ENCODE data around the gene LVRN. TPM values are rescaled to one million over a fixed set of nuclear protein-coding genes. Genes with fewer than 3 reads are reported as not detected.

LVRN gene
- total and polyA plus RNA-seq, 10 donors = 0.11 to 0.77 (median 0.28) TPM; not detected in 4

- Histone ChIP-seq H3K4me3 (no peak overlapping the region), H3K9me3 (peaks cover 0 to 10% (median 0%) of the 10 kb centered on the region in 8 donors), H3K27me3 (replicated peaks in 1 of 7) (no peaks in the 10 kb centered on the region), H3K4me1 (no peaks in the 10 kb centered on the region), H3K27ac (no peak overlapping the region), H3K36me3 (no peaks in the 10 kb centered on the region)
- TF ChIP-seq POLR2AphosphoS5 (IDR thresholded peaks at IDR 0.05) (no peak), POLR2A (IDR thresholded peaks at IDR 0.05) (no peak)
- TF ChIP-seq, protein P1, sequence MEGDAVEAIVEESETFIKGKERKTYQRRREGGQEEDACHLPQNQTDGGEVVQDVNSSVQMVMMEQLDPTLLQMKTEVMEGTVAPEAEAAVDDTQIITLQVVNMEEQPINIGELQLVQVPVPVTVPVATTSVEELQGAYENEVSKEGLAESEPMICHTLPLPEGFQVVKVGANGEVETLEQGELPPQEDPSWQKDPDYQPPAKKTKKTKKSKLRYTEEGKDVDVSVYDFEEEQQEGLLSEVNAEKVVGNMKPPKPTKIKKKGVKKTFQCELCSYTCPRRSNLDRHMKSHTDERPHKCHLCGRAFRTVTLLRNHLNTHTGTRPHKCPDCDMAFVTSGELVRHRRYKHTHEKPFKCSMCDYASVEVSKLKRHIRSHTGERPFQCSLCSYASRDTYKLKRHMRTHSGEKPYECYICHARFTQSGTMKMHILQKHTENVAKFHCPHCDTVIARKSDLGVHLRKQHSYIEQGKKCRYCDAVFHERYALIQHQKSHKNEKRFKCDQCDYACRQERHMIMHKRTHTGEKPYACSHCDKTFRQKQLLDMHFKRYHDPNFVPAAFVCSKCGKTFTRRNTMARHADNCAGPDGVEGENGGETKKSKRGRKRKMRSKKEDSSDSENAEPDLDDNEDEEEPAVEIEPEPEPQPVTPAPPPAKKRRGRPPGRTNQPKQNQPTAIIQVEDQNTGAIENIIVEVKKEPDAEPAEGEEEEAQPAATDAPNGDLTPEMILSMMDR (IDR thresholded peaks at IDR 0.05 in 8 of 11, conservative IDR thresholded peaks at IDR 0.05 in 3 of 11) = no peak
- WGBS, 5 donors = 81 to 97% (median 86%) methylated on average over 2 of the region's 2 CpGs
- no peak for DNase-seq
- intact Hi-C loops (cut with DNase I; ENCODE audit: low total_unique reads) = no loop called here
These were observed 15.6 kb upstream of the LVRN start for GRCh38 chr5:115946655-115947054.

GRCh38 chr5:115947260-115947659, 15.0 kb upstream of the LVRN start:
- H3K4me3 ChIP-seq = no peak overlapping the region
- no peaks in the 10 kb centered on the region for H3K36me3 ChIP-seq
- intact Hi-C loops (cut with DNase I; ENCODE audit: low total_unique reads) = no loop called here
- no peak for TF ChIP-seq POLR2A (IDR thresholded peaks at IDR 0.05)
- TF ChIP-seq POLR2AphosphoS5 (IDR thresholded peaks at IDR 0.05) = no peak
- TF ChIP-seq, protein P1 (IDR thresholded peaks at IDR 0.05 in 8 of 11, conservative IDR thresholded peaks at IDR 0.05 in 3 of 11) = no peak
- H3K27me3 ChIP-seq (replicated peaks in 1 of 7) = no peaks in the 10 kb centered on the region
- H3K27ac ChIP-seq = no peak overlapping the region
- DNase-seq = no peak
- H3K9me3 ChIP-seq = peaks cover 0 to 4% (median 0%) of the 10 kb centered on the region in 8 donors
- WGBS, 5 donors = 86 to 91% (median 88%) methylated on average over 2 of the region's 2 CpGs
- no peaks in the 10 kb centered on the region for H3K4me1 ChIP-seq

DNA sequence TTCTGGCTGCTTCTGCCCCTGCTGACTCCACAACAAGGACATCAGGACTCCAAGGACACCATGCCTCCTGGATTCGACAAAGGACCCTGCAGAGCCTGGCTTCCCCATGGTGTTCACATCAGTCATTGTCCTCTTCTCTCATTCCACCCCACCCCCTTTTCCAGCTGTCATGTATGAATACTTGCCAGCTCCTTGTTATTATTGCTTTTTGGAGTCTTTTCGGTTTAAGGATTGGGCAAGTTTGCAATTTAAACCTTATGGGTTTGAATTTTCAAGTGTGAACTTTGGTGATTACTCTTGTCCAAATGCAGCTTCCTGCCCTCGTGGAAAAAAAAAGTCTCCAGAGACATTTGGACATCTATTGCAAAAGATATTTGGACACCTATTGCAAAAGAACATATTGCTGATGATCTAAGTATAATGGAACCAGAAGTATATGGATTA, 14.2 kb upstream of the LVRN start:
- H3K36me3 ChIP-seq = no peaks in the 10 kb centered on the region
- H3K9me3 ChIP-seq = no peaks in the 10 kb centered on the region
- DNase-seq = no peak
- no peak overlapping the region for H3K4me3 ChIP-seq
- H3K4me1 ChIP-seq = no peaks in the 10 kb centered on the region
- peaks cover 0 to 1% (median 0%) of the 10 kb centered on the region in 7 donors for H3K27me3 ChIP-seq (replicated peaks in 1 of 7)
- no peak for TF ChIP-seq POLR2AphosphoS5 (IDR thresholded peaks at IDR 0.05)
- TF ChIP-seq, protein P1 (IDR thresholded peaks at IDR 0.05 in 8 of 11, conservative IDR thresholded peaks at IDR 0.05 in 3 of 11) = no peak
- no peak for TF ChIP-seq POLR2A (IDR thresholded peaks at IDR 0.05)
- 58 to 73% (median 68%) methylated on average over 3 of the region's 3 CpGs for WGBS, 5 donors
- H3K27ac ChIP-seq = no peak overlapping the region
- intact Hi-C loops (cut with DNase I; ENCODE audit: low total_unique reads) = no loop called here

DNA sequence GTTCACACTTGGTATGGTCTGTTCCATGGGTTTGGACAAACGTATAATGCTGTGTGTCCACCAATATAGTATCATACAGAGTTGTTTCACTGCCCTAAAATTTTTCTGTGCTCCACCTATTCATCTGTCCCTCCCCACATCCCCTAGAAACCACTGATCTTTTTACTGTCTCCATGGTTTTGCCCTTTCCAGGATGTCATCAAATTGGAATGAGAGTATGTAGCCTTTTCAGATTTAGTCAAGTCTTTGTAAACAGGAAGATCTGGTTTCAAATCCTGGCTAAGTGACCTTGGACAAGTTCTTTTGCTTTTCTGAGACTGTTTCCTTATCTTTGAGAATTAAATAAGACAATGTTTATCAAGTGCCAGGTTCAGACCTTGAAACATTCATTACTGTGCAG, 13.2 kb upstream of the LVRN start:
- peaks cover 0 to 10% (median 0%) of the 10 kb centered on the region in 7 donors for H3K27me3 ChIP-seq (replicated peaks in 1 of 7)
- H3K4me3 ChIP-seq = no peak overlapping the region
- no peak overlapping the region for H3K27ac ChIP-seq
- H3K4me1 ChIP-seq = no peaks in the 10 kb centered on the region
- DNase-seq = no peak
- TF ChIP-seq POLR2AphosphoS5 (IDR thresholded peaks at IDR 0.05) = no peak
- no peak for TF ChIP-seq POLR2A (IDR thresholded peaks at IDR 0.05)
- TF ChIP-seq, protein P1 (IDR thresholded peaks at IDR 0.05 in 8 of 11, conservative IDR thresholded peaks at IDR 0.05 in 3 of 11) = no peak
- H3K36me3 ChIP-seq = no peaks in the 10 kb centered on the region
- intact Hi-C loops (cut with DNase I; ENCODE audit: low total_unique reads) = no loop called here
- no peaks in the 10 kb centered on the region for H3K9me3 ChIP-seq
- WGBS, 5 donors = 83 to 94% (median 87%) methylated on average over 1 of the region's 1 CpG

All from spleen (tissue), 11 donors.